VCaP (cell line): Measurements from ENCODE around the gene ZNF521.

Experiments used
- H3K27ac ChIP-seq: fragments of 450-650 bp; 2 replicates; pipeline ENCODE4 v1.5.1; 2017
- TF ChIP-seq, protein P1 (sequence below): fragments of 450-650 bp; conservative IDR thresholded peaks from 2 replicates; pipeline ENCODE4 v1.5.1; 2017; ENCODE audit warnings: mild to moderate bottlenecking, moderate library complexity

ZNF521 gene

DNA sequence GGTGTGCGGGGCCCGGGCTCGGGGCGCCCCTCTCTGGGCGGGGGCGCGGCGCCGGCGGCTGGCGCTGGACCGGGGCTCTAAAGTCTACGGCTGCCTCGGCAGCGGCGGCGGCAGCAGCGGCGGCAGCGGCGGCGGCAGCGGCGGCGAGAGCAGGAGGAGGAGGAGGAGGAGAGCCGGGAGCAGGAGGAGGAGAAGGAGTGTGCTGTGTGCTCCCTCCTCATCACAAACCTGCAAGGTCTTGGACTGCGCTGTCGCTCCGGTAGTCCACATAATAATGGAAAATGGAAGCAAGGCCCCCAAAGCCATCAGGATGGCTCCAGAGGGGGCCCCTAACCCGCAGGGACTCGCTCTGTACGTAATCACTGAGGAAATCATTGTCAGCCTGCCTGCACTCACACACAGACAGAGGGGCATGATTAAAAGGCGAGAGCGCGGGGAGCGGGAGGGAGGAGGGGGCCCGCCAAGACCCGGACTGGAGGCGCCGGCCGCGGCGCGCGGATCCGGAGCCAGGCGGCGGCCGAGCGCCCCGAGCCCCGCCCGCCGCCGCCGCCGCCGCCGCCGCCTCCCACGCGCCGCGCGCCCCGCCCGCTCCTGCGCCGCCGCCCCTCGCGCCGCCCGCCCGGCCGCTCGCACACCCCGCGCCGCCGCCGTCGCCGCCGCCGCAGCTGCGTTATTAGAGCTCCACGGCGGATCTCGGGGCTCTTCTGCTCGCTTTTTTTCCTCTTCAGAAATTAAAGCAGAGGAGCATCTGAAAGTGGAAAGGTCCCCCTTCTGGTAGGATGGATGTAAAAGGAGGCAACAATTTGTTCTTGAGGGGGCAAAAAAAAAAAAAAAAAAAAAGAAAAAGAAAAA, at the start of gene ZNF521:
ZNF521 (minus strand) TSS at position 390 of the 852 bp plus-strand sequence. CDS start 1,220 bp downstream, outside the sequence.
- TF ChIP-seq, protein P1, sequence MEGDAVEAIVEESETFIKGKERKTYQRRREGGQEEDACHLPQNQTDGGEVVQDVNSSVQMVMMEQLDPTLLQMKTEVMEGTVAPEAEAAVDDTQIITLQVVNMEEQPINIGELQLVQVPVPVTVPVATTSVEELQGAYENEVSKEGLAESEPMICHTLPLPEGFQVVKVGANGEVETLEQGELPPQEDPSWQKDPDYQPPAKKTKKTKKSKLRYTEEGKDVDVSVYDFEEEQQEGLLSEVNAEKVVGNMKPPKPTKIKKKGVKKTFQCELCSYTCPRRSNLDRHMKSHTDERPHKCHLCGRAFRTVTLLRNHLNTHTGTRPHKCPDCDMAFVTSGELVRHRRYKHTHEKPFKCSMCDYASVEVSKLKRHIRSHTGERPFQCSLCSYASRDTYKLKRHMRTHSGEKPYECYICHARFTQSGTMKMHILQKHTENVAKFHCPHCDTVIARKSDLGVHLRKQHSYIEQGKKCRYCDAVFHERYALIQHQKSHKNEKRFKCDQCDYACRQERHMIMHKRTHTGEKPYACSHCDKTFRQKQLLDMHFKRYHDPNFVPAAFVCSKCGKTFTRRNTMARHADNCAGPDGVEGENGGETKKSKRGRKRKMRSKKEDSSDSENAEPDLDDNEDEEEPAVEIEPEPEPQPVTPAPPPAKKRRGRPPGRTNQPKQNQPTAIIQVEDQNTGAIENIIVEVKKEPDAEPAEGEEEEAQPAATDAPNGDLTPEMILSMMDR = no peak
- peak within 1 kb of the TSS; percentile 43; the same call in 1 of the 2 replicates for H3K27ac ChIP-seq

DNA sequence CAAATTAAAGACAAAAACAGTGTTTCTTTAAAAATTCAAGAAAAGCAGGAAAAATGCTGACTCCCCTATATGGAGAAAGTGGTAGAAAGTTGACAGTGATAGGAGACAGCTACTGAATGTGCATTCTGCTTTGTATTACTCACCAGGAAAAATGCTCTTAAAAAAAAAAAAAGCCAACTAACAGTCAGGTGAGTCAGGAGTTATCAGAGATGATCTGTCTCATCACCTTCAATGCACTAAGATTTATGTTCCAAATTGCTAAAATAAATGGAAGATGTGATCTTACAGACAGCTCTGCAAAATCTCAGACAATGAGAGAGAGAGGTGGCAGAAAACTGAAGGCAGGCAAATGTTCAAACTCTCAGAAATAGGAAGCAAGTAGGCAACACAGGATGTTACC, 47.6 kb upstream of the ZNF521 start:
- H3K27ac ChIP-seq = no peak overlapping the region
- TF ChIP-seq, protein P1 = no peak

DNA sequence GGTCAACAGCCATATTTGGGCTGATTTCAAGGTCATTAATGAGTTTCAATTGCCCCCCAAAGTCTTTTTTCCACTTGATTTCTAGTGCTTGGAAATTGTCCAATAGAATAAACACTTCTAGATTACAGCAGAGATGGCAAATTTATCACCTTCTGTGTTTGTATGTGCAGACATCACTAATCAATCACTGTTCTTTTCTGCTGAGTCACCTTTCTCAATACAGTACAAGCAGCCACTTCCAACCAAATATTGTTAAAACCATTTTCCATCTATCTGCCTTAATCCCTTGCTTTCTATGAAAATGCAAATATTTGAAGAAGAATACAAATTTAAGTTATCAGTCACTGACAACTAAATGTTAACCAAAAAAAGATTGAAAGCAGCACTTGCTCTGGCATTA, 40.2 kb upstream of the ZNF521 start:
- TF ChIP-seq, protein P1 = no peak
- H3K27ac ChIP-seq = no peak overlapping the region

DNA sequence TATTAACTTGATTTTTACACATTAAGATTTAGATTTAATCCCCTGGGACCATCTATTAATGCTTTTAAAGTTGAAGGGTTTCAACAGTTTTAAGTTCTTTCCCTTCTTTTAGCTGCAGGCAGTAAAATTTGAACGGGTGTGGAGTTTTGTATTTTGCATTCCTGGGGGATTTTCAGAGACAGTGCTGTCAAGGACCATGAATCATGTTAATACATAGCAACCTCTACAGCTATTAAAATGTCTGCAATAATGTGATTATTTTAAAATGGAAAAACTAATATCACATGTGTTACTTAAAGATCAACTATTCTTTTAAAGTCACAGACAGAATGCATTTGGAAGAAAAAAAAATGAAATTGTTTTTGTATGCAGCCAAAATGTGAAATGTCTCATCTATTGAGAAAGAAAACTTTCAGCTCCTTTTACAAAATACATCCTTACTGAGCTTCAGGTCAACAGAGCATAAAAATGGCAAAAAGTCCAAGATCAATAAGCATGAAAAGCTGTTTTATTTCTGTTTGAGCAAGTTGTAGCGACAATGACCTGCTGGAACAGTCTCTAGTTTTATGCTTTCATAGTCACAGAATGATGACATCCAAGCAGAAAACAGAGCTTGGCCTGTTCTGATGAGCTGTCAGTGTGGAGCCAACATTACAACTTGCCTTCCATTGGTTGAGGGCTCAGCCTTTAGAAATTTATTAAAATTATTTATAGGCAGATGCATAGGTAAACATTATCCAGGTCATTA, 21.6 kb upstream of the ZNF521 start:
- TF ChIP-seq, protein P1 = no peak
- H3K27ac ChIP-seq = no peak overlapping the region

DNA sequence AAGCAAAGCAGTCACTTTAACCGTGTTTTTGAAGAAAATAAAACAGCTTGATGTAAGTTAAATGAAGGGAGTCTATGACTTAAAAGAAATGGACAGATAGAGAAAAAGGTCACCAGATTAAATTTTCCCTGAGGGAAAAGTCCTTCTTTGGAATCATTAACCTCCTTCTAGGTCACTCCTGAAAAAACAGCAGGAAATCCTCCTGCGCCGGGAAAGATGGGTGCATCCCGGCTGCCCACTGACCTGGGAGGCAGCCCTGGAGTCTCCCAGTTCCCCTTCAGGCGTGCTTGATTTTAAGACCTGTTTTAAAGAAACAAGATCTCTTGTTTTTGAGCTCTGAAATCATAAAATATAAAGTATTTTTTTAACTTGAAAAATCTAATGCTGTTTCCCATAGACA, 18.4 kb upstream of the ZNF521 start:
- H3K27ac ChIP-seq = no peak overlapping the region
- TF ChIP-seq, protein P1 = no peak

DNA sequence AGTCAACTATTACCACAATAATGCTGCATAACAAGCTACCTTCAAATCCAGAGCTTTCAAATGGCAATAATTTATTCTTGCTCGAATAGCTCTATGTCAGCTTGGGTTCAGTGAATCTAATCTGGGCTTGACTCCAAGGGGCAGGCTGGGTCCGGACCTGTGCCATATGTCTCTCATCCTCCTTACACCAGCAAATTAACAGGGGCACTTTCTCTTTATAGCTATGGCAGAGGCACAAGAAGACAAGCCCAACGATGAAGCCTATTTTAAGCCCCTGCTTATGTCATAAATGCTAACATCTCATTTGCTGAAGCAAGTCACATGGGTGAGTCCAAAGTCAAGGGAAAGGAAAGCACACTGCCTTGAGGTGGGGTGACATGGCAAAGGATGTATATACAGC, 13.3 kb upstream of the ZNF521 start:
- TF ChIP-seq, protein P1 = no peak
- peak overlapping the region; percentile 69 for H3K27ac ChIP-seq

DNA sequence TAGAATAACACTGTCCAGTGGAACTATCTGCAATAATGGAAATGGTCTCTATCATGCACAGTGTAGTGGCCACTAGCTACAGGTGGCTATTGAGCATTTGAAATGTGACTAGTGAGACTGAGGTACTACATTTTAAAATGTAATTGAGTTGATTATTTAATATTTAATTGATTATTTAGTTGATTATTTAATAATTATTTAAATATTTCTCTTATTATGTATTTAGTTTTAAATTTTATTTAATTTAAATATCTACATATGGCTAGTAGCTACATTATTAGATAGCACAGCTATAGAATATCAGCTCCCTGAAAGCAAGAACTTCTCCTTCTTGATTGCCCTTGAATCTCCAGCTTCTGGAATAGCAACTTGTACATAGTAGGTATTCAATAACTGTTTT, 12.8 kb upstream of the ZNF521 start:
- TF ChIP-seq, protein P1 = no peak
- H3K27ac ChIP-seq = no peak overlapping the region
